ENCODE results near the gene PCDH9.
"Not testable (repeated sequence)": the region's sequence is repeated elsewhere in the genome, so short reads cannot be mapped to it uniquely, and the experiment has no call there.

The PCDH9 gene

DNA sequence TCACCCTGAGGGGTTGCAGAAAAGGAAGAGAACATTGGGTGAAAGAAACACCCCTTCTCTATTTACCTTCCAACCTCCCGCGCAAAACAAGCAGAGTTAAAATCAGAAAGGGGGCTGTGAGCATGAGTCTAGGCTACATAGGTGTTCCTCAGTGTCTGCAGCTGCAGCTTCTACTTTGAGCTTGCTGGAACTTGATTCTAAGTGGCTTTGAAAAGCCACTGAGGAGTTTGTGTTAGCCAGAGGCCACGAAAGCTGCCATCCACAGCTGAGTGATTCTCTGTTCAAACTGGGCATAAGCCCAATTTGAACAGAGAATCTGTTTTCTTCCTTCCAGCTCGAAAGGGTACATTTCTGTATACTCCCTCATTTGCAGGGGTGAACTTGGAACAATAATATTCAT lies 343.9 kb downstream of the PCDH9 start:
- DNase-seq (ENCODE audit: low read depth) = no peak
- TF ChIP-seq, protein P1, sequence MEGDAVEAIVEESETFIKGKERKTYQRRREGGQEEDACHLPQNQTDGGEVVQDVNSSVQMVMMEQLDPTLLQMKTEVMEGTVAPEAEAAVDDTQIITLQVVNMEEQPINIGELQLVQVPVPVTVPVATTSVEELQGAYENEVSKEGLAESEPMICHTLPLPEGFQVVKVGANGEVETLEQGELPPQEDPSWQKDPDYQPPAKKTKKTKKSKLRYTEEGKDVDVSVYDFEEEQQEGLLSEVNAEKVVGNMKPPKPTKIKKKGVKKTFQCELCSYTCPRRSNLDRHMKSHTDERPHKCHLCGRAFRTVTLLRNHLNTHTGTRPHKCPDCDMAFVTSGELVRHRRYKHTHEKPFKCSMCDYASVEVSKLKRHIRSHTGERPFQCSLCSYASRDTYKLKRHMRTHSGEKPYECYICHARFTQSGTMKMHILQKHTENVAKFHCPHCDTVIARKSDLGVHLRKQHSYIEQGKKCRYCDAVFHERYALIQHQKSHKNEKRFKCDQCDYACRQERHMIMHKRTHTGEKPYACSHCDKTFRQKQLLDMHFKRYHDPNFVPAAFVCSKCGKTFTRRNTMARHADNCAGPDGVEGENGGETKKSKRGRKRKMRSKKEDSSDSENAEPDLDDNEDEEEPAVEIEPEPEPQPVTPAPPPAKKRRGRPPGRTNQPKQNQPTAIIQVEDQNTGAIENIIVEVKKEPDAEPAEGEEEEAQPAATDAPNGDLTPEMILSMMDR (conservative IDR thresholded peaks at IDR 0.05; ENCODE audit: low read depth, low read length) = no peak
- H3K4me3 ChIP-seq (ENCODE audit: low read depth, low read length) = no peak overlapping the region

DNA sequence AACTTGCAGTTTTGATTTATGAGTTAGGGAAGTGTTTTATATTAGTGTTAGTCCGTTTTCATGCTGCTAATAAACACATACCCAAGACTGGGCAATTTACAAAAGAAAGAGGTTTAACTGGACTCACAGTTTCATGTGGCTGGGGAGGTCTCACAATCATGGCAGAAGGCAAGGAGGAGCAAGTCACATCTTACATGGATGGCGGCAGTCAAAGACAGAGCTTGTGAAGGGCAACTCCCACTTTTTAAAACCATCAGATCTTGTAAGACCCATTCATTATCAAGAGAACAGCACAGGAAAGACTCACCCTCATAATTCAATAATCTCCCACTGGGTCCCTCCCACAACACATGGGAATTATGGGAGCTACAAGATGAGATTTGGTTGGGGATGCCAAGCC lies 349.0 kb downstream of the PCDH9 start:
- DNase-seq (ENCODE audit: low read depth); H3K4me3 ChIP-seq (ENCODE audit: low read depth, low read length): not testable (repeated sequence)

DNA sequence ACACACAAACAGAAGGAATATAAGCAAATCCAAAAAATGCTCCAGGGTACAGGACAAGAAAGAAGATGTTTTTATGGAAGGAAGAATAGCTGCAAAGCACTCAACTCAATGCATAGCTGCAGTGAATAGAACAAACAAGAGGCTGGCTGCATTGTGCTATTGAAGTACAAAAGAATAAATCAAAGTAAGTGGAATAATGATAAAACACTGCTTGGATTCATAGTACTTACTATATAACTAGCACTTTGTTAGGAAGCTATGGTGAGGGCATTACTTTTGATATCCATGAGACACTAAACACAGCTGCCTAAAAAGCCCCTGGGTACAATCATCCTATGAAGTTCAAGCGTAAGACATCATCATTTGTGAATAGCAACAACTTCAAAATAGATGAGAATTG lies 350.1 kb downstream of the PCDH9 start:
- DNase-seq (ENCODE audit: low read depth) = no peak
- H3K4me3 ChIP-seq (ENCODE audit: low read depth, low read length) = no peak overlapping the region
- TF ChIP-seq, protein P1 (conservative IDR thresholded peaks at IDR 0.05; ENCODE audit: low read depth, low read length) = no peak

DNA sequence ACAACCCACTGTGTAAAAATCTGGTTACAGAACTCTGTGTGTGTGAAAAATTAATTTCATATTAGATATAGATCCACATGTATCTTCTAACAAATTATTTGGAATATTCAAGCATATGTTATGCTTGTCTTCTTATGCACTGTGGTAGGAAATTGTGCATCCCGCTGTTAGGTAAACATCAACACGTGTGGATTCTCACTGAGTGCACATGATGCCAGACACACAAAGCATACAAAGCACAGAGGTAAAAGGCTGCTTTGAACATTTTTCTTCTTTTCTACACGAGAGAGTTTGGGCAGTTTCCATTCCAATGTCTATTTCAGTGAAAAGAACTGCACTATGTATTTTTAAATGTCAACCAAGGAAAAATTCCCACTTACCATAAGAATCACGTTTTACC lies 354.9 kb downstream of the PCDH9 start:
- TF ChIP-seq, protein P1 (conservative IDR thresholded peaks at IDR 0.05; ENCODE audit: low read depth, low read length) = no peak
- peak; percentile 33 for DNase-seq (ENCODE audit: low read depth)
- H3K4me3 ChIP-seq (ENCODE audit: low read depth, low read length) = no peak overlapping the region

DNA sequence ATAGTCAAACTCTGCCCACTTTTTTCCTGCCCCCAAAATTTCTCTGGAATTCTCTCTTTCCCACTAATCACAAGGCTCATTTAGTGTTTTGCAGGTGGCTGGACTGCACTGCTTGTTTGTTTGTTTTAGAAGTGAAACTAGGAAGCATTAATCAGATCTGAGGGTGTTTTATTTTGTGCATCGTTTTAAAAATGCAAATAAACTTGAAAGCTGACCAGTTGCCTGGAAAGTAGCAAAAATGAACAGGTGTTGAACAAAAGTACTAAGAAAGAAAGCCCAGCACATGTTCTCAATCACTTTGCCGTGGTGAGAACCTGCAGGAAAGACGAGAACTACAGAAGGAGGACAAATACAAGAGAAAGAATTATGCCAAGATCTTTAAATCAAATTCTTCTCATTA lies 365.5 kb downstream of the PCDH9 start:
- no peak overlapping the region for H3K4me3 ChIP-seq (ENCODE audit: low read depth, low read length)
- no peak for DNase-seq (ENCODE audit: low read depth)
- TF ChIP-seq, protein P1 (conservative IDR thresholded peaks at IDR 0.05; ENCODE audit: low read depth, low read length) = no peak

DNA sequence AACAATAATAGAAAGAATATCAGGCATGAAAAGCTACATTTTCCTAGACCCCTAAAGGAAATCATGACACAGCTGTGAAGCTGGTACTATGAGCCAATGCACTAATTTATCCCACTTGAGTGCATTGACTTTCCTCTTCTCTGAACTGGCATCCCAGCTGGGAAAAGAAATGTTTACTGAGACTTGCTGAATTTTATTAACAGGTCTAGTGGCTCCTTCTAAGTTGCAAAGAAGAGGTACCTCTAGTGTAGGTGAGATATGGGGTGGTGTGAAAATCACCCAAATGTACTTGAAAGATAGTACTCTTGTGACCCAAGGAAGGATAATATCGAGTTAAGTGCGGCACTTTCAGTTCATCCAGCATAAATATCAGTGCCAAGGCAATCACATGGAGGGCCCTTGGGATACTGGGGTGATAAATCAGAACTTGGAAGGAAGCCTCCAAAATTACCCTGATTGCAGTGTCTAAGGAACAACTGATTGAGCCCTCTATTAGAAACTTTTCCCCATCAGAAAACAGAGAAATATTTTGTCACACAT lies 369.2 kb downstream of the PCDH9 start:
- TF ChIP-seq, protein P1 (conservative IDR thresholded peaks at IDR 0.05; ENCODE audit: low read depth, low read length) = no peak
- H3K4me3 ChIP-seq (ENCODE audit: low read depth, low read length) = no peak overlapping the region
- no peak for DNase-seq (ENCODE audit: low read depth)

DNA sequence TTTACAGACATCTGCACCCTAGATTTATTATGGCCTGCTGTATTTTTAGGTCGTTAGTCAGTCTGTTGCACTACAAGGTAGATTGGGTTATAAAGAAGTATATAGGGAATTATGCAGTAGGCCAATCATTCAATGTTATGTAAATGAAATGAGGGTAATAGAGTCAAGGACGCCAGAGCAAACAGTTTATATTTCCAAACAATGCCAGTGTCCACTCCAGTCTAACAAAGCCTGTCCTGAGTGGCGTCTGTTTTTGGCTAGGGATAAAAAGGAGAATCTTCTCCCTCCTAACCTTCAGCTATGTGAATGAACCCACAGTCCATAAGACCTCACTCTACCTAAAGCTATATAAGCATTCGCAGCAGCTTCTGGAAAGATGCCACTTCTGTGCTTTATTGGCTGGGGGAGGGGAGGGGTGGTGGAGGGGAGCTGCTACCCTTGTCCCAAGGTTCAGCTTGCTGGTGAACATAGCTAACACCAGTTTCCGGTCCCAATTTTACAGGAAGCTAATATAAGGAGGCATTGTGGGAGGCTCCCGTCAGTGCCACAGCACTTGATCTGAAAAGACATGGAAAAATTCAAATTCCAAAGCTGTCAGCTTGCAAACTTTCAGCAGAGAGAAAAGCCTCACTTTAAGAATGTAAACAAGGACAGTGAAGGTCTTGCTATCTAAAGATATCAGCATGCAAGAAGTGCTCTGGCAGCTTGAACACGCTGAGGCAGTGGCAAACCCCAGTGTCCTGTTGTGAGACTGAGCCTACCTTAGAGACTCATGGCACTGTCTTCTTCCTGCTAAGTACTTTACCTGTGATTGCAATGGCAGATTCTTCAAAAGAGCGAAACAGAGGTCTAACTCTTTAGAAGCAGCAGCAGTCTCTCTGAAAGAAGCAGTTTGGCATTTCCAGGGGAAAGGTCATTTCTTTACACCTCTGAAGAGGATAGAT lies 369.9 kb downstream of the PCDH9 start:
- TF ChIP-seq, protein P1 (conservative IDR thresholded peaks at IDR 0.05; ENCODE audit: low read depth, low read length) = no peak
- peak; percentile 2 for DNase-seq (ENCODE audit: low read depth)
- no peak overlapping the region for H3K4me3 ChIP-seq (ENCODE audit: low read depth, low read length)
